GM19351 (cell line): ENCODE measurements around the gene STUB1.
"Not testable (repeated sequence)": the region's sequence is repeated elsewhere in the genome, so short reads cannot be mapped to it uniquely, and the experiment has no call there.

Experiments used
- ATAC-seq: cut with Tn5 transposase; IDR thresholded peaks from one replicate; pipeline ENCODE4 v1.9.1; 2021; ENCODE audit warnings: mild to moderate bottlenecking, moderate library complexity; ENCODE audit not compliant: unreplicated experiment

STUB1 gene

GRCh38 chr16:678209-678857 is 1.9 kb upstream of the STUB1 start:
- no peak for ATAC-seq

DNA sequence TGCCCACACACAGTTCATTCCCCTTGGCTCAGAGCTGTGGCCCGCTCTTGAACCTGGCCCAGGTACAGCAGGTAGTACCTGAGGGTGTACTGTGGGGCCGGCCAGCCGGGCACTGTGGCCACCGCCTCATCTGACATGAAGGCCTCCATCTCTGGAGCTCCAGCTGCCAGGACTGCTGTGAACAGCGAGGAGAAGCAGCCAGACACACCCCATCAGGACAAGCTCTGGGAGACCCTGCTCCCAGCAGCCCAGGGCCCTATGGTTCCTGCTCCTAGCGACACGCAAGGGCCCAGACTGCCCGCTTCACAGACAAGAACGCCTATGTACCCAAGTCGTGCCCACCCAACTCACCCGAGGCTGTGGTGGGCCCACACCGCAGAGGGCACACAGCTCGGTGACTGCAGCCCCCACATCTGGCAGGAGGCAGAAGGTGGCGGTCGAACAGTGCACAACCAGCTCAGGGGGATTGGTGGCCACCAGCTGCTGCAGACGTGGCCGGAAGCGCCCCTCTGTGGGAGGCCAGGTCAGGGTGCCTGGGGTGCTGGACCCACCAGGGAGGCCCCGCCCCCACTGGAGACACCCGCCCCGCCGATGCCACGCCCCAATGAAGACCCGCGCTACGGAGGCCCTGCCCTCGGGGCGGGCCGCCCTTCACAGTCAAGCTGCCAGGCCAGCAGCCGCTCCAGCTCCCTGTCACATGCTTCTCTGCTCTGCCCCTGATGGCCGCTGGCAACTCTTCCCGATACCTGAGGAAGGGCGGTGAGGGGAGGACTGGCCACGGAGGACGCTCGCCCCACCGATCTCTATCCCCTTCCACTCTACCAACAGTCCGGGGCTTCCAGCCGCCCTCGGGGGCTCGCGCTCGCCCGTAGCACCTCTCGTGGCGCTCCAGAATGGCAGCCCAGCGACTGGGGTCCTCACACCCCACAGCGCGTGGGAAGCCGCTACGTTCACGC is 1.1 kb upstream of the STUB1 start:
- ATAC-seq: no peak

GRCh38 chr16:680625-680945 is 375 bp downstream of the STUB1 start:
- no peak for ATAC-seq

DNA sequence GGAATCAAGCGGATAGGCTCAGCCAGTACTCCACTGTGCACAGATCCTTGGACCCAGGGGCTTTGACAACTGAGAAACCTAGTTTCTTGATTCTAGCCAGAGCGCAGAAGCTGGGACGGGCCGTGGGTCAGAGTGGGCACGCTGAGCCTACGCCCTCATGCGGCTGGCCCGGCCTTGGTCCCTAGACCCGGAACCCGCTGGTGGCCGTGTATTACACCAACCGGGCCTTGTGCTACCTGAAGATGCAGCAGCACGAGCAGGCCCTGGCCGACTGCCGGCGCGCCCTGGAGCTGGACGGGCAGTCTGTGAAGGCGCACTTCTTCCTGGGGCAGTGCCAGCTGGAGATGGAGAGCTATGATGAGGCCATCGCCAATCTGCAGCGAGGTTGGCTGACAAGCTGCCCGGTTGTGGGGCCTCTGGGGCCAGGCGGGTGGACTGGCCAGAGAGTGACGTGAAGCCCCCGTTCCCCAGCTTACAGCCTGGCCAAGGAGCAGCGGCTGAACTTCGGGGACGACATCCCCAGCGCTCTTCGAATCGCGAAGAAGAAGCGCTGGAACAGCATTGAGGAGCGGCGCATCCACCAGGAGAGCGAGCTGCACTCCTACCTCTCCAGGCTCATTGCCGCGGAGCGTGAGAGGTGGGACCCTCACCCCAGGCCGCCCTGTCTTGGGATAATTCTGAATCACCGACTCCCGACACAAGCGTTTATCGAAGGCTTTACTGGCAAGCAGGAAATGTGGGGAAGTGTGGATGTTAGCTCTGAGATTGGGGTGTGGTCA is 946 bp downstream of the STUB1 start:
- no peak for ATAC-seq

DNA sequence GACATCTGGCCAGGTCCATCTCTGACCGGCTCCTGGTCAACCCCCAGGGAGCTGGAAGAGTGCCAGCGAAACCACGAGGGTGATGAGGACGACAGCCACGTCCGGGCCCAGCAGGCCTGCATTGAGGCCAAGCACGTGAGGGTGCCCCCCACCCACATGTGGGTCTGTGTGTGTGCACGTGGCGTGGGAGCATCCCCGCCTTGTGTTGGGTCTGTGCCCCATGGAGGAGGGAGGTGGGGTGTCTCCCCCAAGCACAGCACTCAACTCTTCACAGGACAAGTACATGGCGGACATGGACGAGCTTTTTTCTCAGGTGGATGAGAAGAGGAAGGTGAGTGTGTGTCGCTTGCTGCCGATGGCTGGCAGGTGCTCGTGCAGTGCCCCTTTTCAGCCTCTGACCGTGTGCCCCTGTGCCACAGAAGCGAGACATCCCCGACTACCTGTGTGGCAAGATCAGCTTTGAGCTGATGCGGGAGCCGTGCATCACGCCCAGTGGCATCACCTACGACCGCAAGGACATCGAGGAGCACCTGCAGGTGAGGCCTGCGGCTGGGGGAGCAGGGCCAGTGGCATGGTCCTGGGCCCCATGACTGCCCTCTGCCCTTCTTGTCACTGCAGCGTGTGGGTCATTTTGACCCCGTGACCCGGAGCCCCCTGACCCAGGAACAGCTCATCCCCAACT is 1.7 kb downstream of the STUB1 start:
- no peak for ATAC-seq

- no peak for ATAC-seq
These were observed 2.5 kb downstream of the STUB1 start for GRCh38 chr16:682493-683395.

DNA sequence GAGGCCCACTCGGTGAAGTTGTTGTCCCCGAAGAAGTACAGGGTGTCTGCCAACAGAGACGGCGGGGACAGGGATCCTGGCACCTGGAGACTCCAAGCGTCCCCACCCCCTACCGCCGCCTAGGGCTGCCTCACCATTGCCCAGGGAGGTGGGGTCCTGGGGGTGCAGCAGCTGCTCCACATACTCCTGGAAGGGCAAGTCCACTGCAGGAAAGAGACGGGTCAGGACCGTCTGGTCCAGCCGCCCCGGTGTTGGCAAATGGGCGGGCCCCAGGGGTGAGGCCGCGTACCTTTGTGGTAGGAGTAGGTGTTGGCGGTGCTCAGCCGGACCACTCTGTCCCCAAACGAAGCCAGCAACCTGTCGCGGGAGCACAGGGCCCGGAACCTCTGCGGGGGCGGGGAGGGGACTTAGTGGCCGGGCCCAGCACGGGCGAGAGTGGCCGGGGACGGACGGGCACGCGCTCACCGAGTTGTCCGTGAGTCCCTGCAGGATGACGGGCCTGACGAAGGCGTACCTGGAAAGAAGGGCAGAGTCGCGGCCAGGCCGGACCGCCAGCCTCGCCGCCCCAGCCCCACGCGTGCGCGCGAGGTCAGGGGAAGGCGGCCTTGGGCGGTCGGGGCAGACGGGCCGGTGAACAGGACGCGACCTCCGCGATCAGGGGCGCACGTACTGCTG is 3.3 kb downstream of the STUB1 start:
- ATAC-seq: no peak

GRCh38 chr16:684071-684794 is 4.0 kb downstream of the STUB1 start, which contains the start of gene JMJD8:
TSS of gene JMJD8 (minus strand) at chr16:684334. CDS start at chr16:684319, 15 bp downstream.
- peak; percentile 79 for ATAC-seq

- ATAC-seq: no peak
These were observed 4.9 kb downstream of the STUB1 start for GRCh38 chr16:684961-685696.

GRCh38 chr16:685967-686366 is 5.8 kb downstream of the STUB1 start:
- ATAC-seq: no peak

DNA sequence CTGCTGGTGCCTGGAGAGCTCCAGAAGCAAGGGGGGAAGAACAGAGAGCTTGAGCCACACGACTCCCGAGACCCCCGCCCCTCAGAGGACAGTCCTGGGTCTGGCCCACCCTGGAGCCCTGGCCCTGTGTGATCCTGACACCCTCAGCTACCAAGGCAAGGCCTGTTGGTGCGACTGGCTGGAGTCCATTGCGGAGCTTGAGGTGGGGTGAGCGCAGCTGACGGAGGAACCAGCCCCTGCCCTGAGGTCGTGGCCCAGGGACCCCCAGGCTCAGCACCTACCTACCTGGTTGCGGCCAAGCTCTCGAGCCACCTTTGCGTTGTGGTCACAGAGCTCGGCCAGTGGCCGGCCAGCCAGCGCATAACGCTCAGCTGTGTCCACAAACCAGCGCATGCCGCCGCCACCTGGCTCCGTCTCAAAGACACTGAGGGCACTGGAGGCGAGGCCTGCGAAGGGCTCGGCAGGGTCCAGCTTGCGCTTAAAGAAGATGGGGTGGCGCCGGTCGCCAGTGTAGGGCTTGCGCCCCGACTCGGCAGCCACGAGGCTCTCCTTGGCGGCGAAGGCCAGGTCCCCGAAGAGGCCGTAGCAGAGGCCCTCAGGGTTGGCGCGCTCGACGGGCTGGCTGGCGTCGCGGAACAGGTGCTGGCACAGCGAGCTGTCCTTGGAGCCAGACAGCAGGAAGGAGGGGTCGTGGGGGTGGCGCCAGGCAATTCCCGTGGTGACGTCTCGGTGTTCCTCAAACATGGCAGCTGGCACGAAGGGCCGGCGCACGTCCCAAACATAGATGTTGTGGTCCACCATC is 6.5 kb downstream of the STUB1 start:
- no peak for ATAC-seq

DNA sequence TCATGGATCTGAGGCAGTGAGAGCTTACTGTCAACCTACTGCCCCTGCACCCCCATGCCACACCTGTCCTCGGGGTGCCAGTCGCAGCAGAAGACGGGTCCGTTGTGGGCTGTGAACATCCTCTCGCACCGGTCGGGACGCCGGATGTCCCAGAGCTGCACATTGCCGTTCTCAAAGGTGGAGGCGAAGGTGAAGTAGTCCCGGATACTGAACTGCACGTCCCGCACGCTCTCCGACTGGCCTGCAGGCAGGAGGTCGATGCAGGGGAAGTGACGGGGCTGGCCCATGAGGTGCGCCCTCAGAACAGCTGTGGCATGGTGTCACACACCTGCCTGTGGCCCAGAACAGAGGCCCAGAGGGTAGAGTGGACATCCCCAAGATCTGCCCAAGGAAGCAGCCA is 7.3 kb downstream of the STUB1 start:
- no peak for ATAC-seq

- no peak for ATAC-seq
These were observed 9.1 kb downstream of the STUB1 start for GRCh38 chr16:689175-689897.

DNA sequence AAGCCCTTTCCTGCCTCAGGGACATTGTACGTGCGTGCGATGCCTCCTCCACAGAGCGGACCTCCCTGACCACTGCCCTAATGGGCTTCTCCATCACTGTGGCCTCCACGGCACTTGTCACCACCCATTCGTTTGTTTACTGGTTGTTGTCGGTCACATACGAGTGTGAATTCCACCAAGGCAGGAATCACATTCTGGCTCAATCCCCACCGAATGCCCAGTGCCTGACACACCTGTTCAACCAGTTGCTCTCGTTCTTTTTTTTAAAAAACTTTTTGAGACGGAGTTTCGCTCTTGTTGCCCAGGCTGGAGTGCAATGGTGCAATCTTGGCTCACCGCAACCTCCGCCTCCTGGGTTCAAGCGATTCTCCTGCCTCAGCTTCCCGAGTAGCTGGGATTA is 11.0 kb downstream of the STUB1 start:
- not testable (repeated sequence) for ATAC-seq

DNA sequence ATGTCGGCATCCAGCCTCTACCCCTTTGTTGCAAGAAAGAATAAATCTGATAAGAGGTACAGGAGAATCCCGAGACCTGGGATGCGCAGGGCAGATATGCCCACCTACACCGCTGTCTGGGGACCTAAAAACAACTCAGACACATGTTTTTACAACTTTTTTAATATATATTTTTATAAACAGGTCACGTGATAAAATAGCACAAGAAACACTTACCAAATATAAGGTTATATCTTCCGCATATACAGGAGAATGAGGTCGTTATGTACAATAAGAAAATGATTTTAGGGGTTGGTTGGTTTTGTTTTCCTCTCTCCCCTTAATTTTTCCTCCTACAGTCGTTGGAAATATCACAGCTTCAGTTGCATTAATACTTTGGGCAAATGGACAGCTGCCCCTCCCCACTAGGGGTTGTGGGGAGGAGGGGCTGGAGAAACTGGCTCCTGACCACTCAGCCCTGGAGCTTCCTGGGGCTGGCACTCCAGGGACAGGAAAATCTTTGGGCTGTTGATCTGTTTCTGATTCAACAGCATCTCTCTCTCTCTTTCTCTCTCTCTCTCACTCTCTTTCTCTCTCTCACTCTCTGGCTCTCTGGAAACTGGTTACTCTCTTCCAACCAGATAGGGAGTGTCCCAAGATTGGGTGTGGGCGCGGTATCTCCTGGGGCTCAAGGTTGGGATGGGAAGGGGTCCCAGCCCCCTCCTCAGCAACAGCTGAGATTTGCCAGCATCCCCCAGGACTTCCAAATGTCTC is 12.3 kb downstream of the STUB1 start:
- ATAC-seq: no peak

GRCh38 chr16:693364-693763 is 13.2 kb downstream of the STUB1 start:
- no peak for ATAC-seq
